Fibroblast of skin of scalp (primary cell): Measurements from ENCODE around the gene IGSF21.

Source experiments
- DNase-seq: peaks from one replicate; pipeline ENCODE4 v3.0.0-alpha.2; 2013

Gene IGSF21

GRCh38 chr1:18304151-18304869, 196.7 kb downstream of the IGSF21 start:
- no peak for DNase-seq

- no peak for DNase-seq
Measured at GRCh38 chr1:18305182-18305795, 197.7 kb downstream of the IGSF21 start.

GRCh38 chr1:18307329-18307898, 199.8 kb downstream of the IGSF21 start:
- DNase-seq, result no peak

- no peak for DNase-seq
Measured at GRCh38 chr1:18309552-18310155, 202.1 kb downstream of the IGSF21 start.

GRCh38 chr1:18312961-18313360, 205.4 kb downstream of the IGSF21 start:
- no peak for DNase-seq

- no peak for DNase-seq
Measured at GRCh38 chr1:18313523-18313922, 205.9 kb downstream of the IGSF21 start.

- DNase-seq, result no peak
Measured at GRCh38 chr1:18314399-18314798, 206.8 kb downstream of the IGSF21 start.

- DNase-seq, result no peak
Measured at GRCh38 chr1:18315449-18315848, 207.9 kb downstream of the IGSF21 start.

- DNase-seq, result no peak
Measured at GRCh38 chr1:18316764-18317163, 209.2 kb downstream of the IGSF21 start.

- DNase-seq, result no peak
Measured at GRCh38 chr1:18319099-18319498, 211.5 kb downstream of the IGSF21 start.

- DNase-seq, result no peak
Measured at GRCh38 chr1:18320051-18320450, 212.5 kb downstream of the IGSF21 start.

GRCh38 chr1:18322368-18323032, 214.9 kb downstream of the IGSF21 start:
- DNase-seq, result no peak

- no peak for DNase-seq
Measured at GRCh38 chr1:18323259-18323658, 215.7 kb downstream of the IGSF21 start.

- DNase-seq, result no peak
Measured at GRCh38 chr1:18324246-18324645, 216.6 kb downstream of the IGSF21 start.

- DNase-seq, result no peak
Measured at GRCh38 chr1:18325136-18325535, 217.5 kb downstream of the IGSF21 start.

GRCh38 chr1:18326211-18326897, 218.8 kb downstream of the IGSF21 start:
- DNase-seq, result no peak

- DNase-seq, result no peak
Measured at GRCh38 chr1:18327650-18328049, 220.1 kb downstream of the IGSF21 start.

GRCh38 chr1:18328803-18329202, 221.2 kb downstream of the IGSF21 start:
- DNase-seq, result no peak

GRCh38 chr1:18329469-18330253, 222.1 kb downstream of the IGSF21 start:
- DNase-seq, result no peak

- DNase-seq, result no peak
Measured at GRCh38 chr1:18332576-18332975, 225.0 kb downstream of the IGSF21 start.

GRCh38 chr1:18333220-18333619, 225.6 kb downstream of the IGSF21 start:
- DNase-seq, result no peak

- DNase-seq, result no peak
Measured at GRCh38 chr1:18336801-18337200, 229.2 kb downstream of the IGSF21 start.
